ENCODE data around the gene PRAC2. TPM values are rescaled to one million over a fixed set of nuclear protein-coding genes. Genes with fewer than 3 reads are reported as not detected.

PRAC2 gene
- total and polyA plus RNA-seq, 2 of the 13 experiments (the other 11 are each of a cell fraction or from before 2014, with no cell fraction given) = not detected

GRCh38 chr17:48678141-48678971 lies 44.6 kb upstream of the PRAC2 start (continued):
- TF ChIP-seq KIAA2018 (CRISPR knock-in tag; IDR thresholded peaks at IDR 0.05; ENCODE audit: borderline replicate concordance) (0 out of 2 replicates have a peak, but pooled peaks have one; percentile 35), PBX2 (CRISPR knock-in tag; IDR thresholded peaks at IDR 0.05) (no peak), NAIF1 (CRISPR knock-in tag; IDR thresholded peaks at IDR 0.05; ENCODE audit: borderline replicate concordance) (no peak), SP5 (CRISPR knock-in tag; IDR thresholded peaks at IDR 0.05; ENCODE audit: borderline replicate concordance, low read depth) (no peak), MED1 (CRISPR knock-in tag; IDR thresholded peaks at IDR 0.05) (no peak), HES4 (CRISPR knock-in tag; IDR thresholded peaks at IDR 0.05; ENCODE audit: borderline replicate concordance) (no peak), LRRFIP1 (CRISPR knock-in tag; conservative IDR thresholded peaks at IDR 0.05) (no peak), ZNF350 (CRISPR knock-in tag; IDR thresholded peaks at IDR 0.05; ENCODE audit: borderline replicate concordance, low read depth) (0 out of 2 replicates have a peak, but pooled peaks have one; percentile 39), NRL (CRISPR knock-in tag; IDR thresholded peaks at IDR 0.05; ENCODE audit: borderline replicate concordance) (no peak), MXD3 (CRISPR knock-in tag; IDR thresholded peaks at IDR 0.05) (peak; percentile 38; the same call in 1 of the 2 replicates)

All from HepG2 (cell line).